A673 (cell line): ENCODE measurements around the gene BPI. TPM values are rescaled to one million over a fixed set of nuclear protein-coding genes. Genes with fewer than 3 reads are reported as not detected.

Source experiments
- BruUV-seq: library from RNA; stranded (reverse); fragments of 400-500 nt; replicated peaks from 2 replicates; lab custom pipeline; 2021; lab: Mats Ljungman, UMichigan
- CTCF ChIA-PET: fragments of 300-600 bp; sonication (Branson Sonifier 250); formaldehyde crosslinking; loops from one replicate; lab custom pipeline; 2022; ENCODE audit warnings: antibody characterized with exemption; lab: Charles Lee
- POLR2A ChIA-PET: fragments of 300-600 bp; sonication (Branson Sonifier 250); formaldehyde crosslinking; loops from one replicate; lab custom pipeline; 2022; ENCODE audit warnings: antibody characterized with exemption; ENCODE audit not compliant: low non-redundant PET; lab: Charles Lee
- DNase-seq: peaks from one replicate; pipeline ENCODE4 v3.0.0-alpha.2; 2015; ENCODE audit warnings: low spot score
- H3K27ac ChIP-seq: fragments of 200-600 bp; sonication (generic); 2 replicates; pipeline ENCODE4 v1.5.1; 2016; ENCODE audit warnings: mixed run types, low read depth, mild to moderate bottlenecking, mixed read lengths, antibody characterized with exemption, low read length; ENCODE audit not compliant: poor library complexity, severe bottlenecking
- H3K27me3 ChIP-seq: fragments of 200-600 bp; sonication (generic); replicated peaks from 2 replicates; pipeline ENCODE4 v1.6.1; 2017; ENCODE audit warnings: mixed run types, low read depth, mild to moderate bottlenecking, mixed read lengths, antibody characterized with exemption, low read length; ENCODE audit not compliant: insufficient read depth, poor library complexity
- H3K36me3 ChIP-seq: fragments of 200-600 bp; sonication (generic); 2 replicates; pipeline ENCODE4 v1.6.1; 2016; ENCODE audit warnings: mixed run types, mild to moderate bottlenecking, mixed read lengths, antibody characterized with exemption, low read length; ENCODE audit not compliant: insufficient read depth, poor library complexity, severe bottlenecking
- H3K4me1 ChIP-seq: fragments of 200-600 bp; sonication (generic); 2 replicates; pipeline ENCODE4 v1.6.1; 2017; ENCODE audit warnings: mixed run types, mild to moderate bottlenecking, mixed read lengths, antibody characterized with exemption, low read length; ENCODE audit not compliant: insufficient read depth, poor library complexity, severe bottlenecking
- H3K4me3 ChIP-seq: fragments of 200-600 bp; sonication (generic); 2 replicates; pipeline ENCODE4 v1.5.1; 2016; ENCODE audit warnings: low read depth, mixed run types, mild to moderate bottlenecking, mixed read lengths, low read length; ENCODE audit not compliant: poor library complexity, severe bottlenecking
- H3K9me3 ChIP-seq: fragments of 200-600 bp; sonication (generic); 2 replicates; pipeline ENCODE4 v1.6.1; 2016; ENCODE audit warnings: mixed run types, low read depth, mild to moderate bottlenecking, mixed read lengths, antibody characterized with exemption, low read length; ENCODE audit not compliant: poor library complexity, severe bottlenecking
- EZH2 ChIP-seq: fragments of 200-600 bp; sonication (generic); IDR thresholded peaks from 2 replicates; pipeline ENCODE4 v1.6.1; 2017; ENCODE audit warnings: borderline replicate concordance, low read depth, mild to moderate bottlenecking, mixed read lengths, antibody characterized with exemption, low read length; ENCODE audit not compliant: poor library complexity, severe bottlenecking
- intact Hi-C: fragments of 100-400 bp; cut with micrococcal nuclease; formaldehyde crosslinking; loops from one replicate; pipeline ENCODE4 v1.10.0; 2022; ENCODE audit not compliant: unreplicated experiment
- total RNA-seq: library from RNA; stranded (reverse); gene quantifications from 2 replicates; pipeline ENCODE4 v1.2.3, GENCODE V29; 2021
- TF ChIP-seq, protein P1 (sequence below): fragments of 300-800, 200-600 bp; sonication (generic); conservative IDR thresholded peaks from 2 replicates; pipeline ENCODE4 v1.5.1; 2017; ENCODE audit warnings: low read depth, mild to moderate bottlenecking, antibody characterized with exemption, low read length, moderate library complexity, mixed read lengths

BPI gene
- total RNA-seq, 1 experiment from 2014 or later: not detected

DNA sequence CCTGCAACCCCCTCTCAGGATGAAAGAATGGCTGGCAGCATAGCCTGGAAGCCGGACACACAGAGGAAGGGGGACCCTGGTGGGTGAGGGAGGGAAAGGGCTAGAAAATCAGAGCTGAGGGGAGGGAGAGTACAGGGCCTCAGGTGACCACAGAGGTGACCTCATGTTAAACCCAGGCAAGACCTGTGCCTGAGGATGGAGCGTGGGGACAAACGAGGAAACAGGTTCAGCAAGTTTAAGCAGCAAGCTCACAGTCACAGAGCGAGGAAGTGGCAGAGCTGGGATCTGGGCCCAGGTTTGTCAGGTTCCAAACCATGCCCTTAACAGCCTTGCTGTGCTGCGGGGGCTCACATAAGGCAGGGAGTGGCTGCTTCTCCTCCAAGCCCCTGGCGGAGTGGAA lies 4.0 kb upstream of the BPI start:
- ChIA-PET POLR2A (no interaction called here), CTCF (no interaction called here)
- BruUV-seq: no TSS peak
- Histone ChIP-seq H3K36me3 (no peaks in the 10 kb centered on the region), H3K4me3 (no peak overlapping the region), H3K27me3 (peaks cover 38% of the 10 kb centered on the region), H3K27ac (no peak overlapping the region), H3K9me3 (no peaks in the 10 kb centered on the region), H3K4me1 (no peaks in the 10 kb centered on the region)
- no peak for TF ChIP-seq EZH2
- intact Hi-C loops: no loop called here
- no peak for DNase-seq

DNA sequence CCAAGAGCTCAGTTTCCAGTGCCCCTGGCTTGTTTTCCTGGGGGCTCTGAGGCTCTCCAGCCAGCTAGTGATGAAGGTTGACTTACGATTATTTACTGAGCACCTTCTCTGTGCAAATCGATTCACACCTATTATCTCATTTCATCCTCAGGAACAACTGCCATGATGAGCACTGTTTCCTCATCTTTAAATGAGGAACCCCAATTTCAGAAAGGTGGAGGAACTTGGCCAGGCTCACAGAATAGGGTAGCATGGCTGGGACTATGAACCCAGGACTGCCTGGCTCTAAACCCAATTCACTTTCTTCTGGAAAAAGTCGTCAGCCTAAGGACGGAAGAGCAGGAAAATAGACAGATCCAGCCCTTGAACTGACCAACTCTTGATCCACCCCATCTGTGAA lies 3.5 kb upstream of the BPI start:
- H3K27me3 ChIP-seq: peaks cover 38% of the 10 kb centered on the region
- CTCF ChIA-PET: no interaction called here
- DNase-seq: no peak
- no peaks in the 10 kb centered on the region for H3K4me1 ChIP-seq
- BruUV-seq: no TSS peak
- POLR2A ChIA-PET: no interaction called here
- TF ChIP-seq, protein P1, sequence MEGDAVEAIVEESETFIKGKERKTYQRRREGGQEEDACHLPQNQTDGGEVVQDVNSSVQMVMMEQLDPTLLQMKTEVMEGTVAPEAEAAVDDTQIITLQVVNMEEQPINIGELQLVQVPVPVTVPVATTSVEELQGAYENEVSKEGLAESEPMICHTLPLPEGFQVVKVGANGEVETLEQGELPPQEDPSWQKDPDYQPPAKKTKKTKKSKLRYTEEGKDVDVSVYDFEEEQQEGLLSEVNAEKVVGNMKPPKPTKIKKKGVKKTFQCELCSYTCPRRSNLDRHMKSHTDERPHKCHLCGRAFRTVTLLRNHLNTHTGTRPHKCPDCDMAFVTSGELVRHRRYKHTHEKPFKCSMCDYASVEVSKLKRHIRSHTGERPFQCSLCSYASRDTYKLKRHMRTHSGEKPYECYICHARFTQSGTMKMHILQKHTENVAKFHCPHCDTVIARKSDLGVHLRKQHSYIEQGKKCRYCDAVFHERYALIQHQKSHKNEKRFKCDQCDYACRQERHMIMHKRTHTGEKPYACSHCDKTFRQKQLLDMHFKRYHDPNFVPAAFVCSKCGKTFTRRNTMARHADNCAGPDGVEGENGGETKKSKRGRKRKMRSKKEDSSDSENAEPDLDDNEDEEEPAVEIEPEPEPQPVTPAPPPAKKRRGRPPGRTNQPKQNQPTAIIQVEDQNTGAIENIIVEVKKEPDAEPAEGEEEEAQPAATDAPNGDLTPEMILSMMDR: no peak
- no peak for TF ChIP-seq EZH2
- H3K4me3 ChIP-seq: no peak overlapping the region
- intact Hi-C loops: no loop called here
- H3K27ac ChIP-seq: no peak overlapping the region
- no peaks in the 10 kb centered on the region for H3K36me3 ChIP-seq
- no peaks in the 10 kb centered on the region for H3K9me3 ChIP-seq

DNA sequence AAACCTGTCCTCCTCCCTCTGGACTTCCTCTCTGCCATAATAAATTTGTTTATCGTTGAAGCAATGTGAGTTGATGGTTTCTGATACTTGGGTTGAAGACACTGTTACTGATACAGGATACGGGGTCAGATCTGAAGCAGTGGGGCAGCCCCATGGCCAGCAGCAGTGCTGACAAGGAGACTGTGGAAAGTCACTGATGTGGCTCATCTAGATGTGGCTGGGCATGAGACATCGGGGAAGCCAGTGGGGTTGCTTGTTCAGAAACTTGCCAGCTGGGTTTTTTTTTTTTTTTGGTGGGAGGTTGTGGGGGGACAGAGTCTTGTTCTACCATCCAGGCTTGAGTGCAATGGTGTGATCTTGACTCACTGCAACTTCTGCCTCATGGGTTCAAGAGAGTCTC lies 2.6 kb upstream of the BPI start:
- no peak overlapping the region for H3K4me3 ChIP-seq
- DNase-seq: no peak
- POLR2A ChIA-PET: no interaction called here
- intact Hi-C loops: no loop called here
- no TSS peak for BruUV-seq
- H3K9me3 ChIP-seq: no peaks in the 10 kb centered on the region
- no peak overlapping the region for H3K27ac ChIP-seq
- peaks cover 38% of the 10 kb centered on the region for H3K27me3 ChIP-seq
- CTCF ChIA-PET: no interaction called here
- H3K4me1 ChIP-seq: no peaks in the 10 kb centered on the region
- no peaks in the 10 kb centered on the region for H3K36me3 ChIP-seq
- TF ChIP-seq, protein P1: no peak
- TF ChIP-seq EZH2: no peak

DNA sequence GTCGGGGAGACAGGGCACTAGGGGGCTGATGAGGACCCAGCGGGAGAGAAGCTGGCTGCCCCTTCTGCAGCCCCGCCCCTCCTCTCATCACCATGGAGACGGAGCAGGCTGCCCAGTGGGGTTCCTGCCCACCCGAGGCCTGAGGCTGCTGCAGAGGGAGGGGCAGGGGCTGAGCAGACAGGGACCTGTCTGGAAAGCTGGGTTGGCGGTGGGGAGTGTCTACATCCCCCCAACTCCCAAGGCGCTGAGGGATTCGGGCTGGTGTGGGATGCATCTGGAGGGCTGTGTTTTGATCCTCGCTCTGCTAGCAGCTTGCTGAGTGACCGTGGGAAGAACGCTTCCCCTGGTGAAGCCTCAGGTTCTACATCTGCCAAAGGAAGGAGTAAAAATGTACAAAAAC lies 1.2 kb upstream of the BPI start:
- no peak overlapping the region for H3K27ac ChIP-seq
- no peak overlapping the region for H3K4me3 ChIP-seq
- no peaks in the 10 kb centered on the region for H3K36me3 ChIP-seq
- ChIA-PET CTCF (no interaction called here), POLR2A (no interaction called here)
- intact Hi-C loops: no loop called here
- peaks cover 38% of the 10 kb centered on the region for H3K27me3 ChIP-seq
- BruUV-seq: no TSS peak
- no peak for DNase-seq
- no peaks in the 10 kb centered on the region for H3K9me3 ChIP-seq
- H3K4me1 ChIP-seq: no peaks in the 10 kb centered on the region
- TF ChIP-seq, protein P1: no peak
- no peak for TF ChIP-seq EZH2
